OCI-LY7 (cell line): ENCODE results near the gene IL36B. TPM values are rescaled to one million over a fixed set of nuclear protein-coding genes. Genes with fewer than 3 reads are reported as not detected.

ENCODE experiments used
- BruUV-seq: library from RNA; stranded (reverse); fragments of 400-500 nt; replicated peaks from 2 replicates; lab custom pipeline; 2021; lab: Mats Ljungman, UMichigan
- CTCF ChIA-PET: fragments of 300-600 bp; sonication (Branson Sonifier 250); formaldehyde crosslinking; loops from one replicate; lab custom pipeline; 2022; ENCODE audit warnings: antibody characterized with exemption; ENCODE audit not compliant: unreplicated experiment; lab: Charles Lee
- POLR2A ChIA-PET: fragments of 300-600 bp; sonication (Branson Sonifier 250); formaldehyde crosslinking; loops from one replicate; lab custom pipeline; 2022; ENCODE audit warnings: antibody characterized with exemption; lab: Charles Lee
- DNase-seq: peaks from one replicate; pipeline ENCODE4 v3.0.0-alpha.2; 2015; ENCODE audit warnings: low spot score
- H2AFZ ChIP-seq: fragments of 200-600 bp; sonication (generic), shearing (Covaris generic); 2 replicates; pipeline ENCODE4 v1.6.1; 2014; ENCODE audit warnings: mild to moderate bottlenecking, antibody characterized with exemption, low read length, moderate library complexity
- H3K27ac ChIP-seq: fragments of 200-600 bp; sonication (generic); 2 replicates; pipeline ENCODE4 v1.5.1; 2014; ENCODE audit warnings: mixed run types, low read depth, mild to moderate bottlenecking, moderate library complexity, low read length, inconsistent platforms; ENCODE audit not compliant: poor library complexity, severe bottlenecking
- H3K36me3 ChIP-seq: fragments of 200-600 bp; sonication (generic); 2 replicates; pipeline ENCODE4 v1.6.1; 2014; ENCODE audit warnings: mild to moderate bottlenecking, antibody characterized with exemption, low read length, moderate library complexity, mixed read lengths; ENCODE audit not compliant: insufficient read depth
- H3K4me1 ChIP-seq: fragments of 200-600 bp; sonication (generic); 2 replicates; pipeline ENCODE4 v1.5.1; 2014; ENCODE audit warnings: mild to moderate bottlenecking, low read length; ENCODE audit not compliant: insufficient read depth, poor library complexity, severe bottlenecking
- H3K4me2 ChIP-seq: fragments of 200-600 bp; sonication (generic); 2 replicates; pipeline ENCODE4 v1.6.1; 2014; ENCODE audit warnings: mild to moderate bottlenecking, low read length
- H3K4me3 ChIP-seq: fragments of 200-600 bp; sonication (generic); 2 replicates; pipeline ENCODE4 v1.5.1; 2014; ENCODE audit warnings: mild to moderate bottlenecking, low read depth, low read length; ENCODE audit not compliant: poor library complexity, severe bottlenecking
- H3K79me2 ChIP-seq: fragments of 200-600 bp; sonication (generic); 2 replicates; pipeline ENCODE4 v1.6.1; 2016; ENCODE audit warnings: low read depth, mild to moderate bottlenecking, low read length, moderate library complexity, mixed read lengths; ENCODE audit not compliant: insufficient read depth
- H3K9me2 ChIP-seq: fragments of 200-600 bp; sonication (generic); 2 replicates; pipeline ENCODE4 v1.6.1; 2016; ENCODE audit warnings: mild to moderate bottlenecking, low read length, mixed read lengths; ENCODE audit not compliant: insufficient read depth
- H3K9me3 ChIP-seq: fragments of 200-600 bp; sonication (generic); 2 replicates; pipeline ENCODE4 v1.6.1; 2014; ENCODE audit warnings: mild to moderate bottlenecking, mixed run types, low read length, mixed read lengths
- H4K20me1 ChIP-seq: fragments of 200-600 bp; sonication (generic); 2 replicates; pipeline ENCODE4 v1.6.1; 2014; ENCODE audit warnings: mild to moderate bottlenecking, antibody characterized with exemption, low read length, moderate library complexity, mixed read lengths; ENCODE audit not compliant: insufficient read depth
- EZH2phosphoT487 ChIP-seq: fragments of 200-600 bp; sonication (generic); IDR thresholded peaks from 2 replicates; pipeline ENCODE4 v1.6.1; 2018; ENCODE audit warnings: low read depth, borderline replicate concordance, mild to moderate bottlenecking, mixed run types, antibody characterized with exemption, low read length, moderate library complexity, mixed read lengths
- intact Hi-C: fragments of 100-400 bp; cut with micrococcal nuclease; formaldehyde crosslinking; loops from one replicate; pipeline ENCODE4 v1.10.0; 2022; ENCODE audit not compliant: unreplicated experiment
- small RNA-seq: library from RNA; depleted of rRNA; stranded (forward); fragments of <200 nt; gene quantifications from one replicate; pipeline ENCODE3, GENCODE V24; 2014
- total RNA-seq, 2 experiments: library from RNA; depleted of rRNA in 1 of 2; stranded (reverse); fragments of >200 nt in 1 of 2; shearing (Covaris generic) in 1 of 2; gene quantifications; 2 replicates each; pipeline ENCODE4 v1.2.3, GENCODE V29; 2014 to 2022
- TF ChIP-seq, protein P1 (sequence below): fragments of 200-600 bp; sonication (generic); conservative IDR thresholded peaks from 2 replicates; pipeline ENCODE4 v1.5.1; 2014; ENCODE audit warnings: mild to moderate bottlenecking, antibody characterized with exemption, low read length, moderate library complexity, mixed read lengths

Gene IL36B
- total RNA-seq, 2 experiments from 2014 or later: not detected

DNA sequence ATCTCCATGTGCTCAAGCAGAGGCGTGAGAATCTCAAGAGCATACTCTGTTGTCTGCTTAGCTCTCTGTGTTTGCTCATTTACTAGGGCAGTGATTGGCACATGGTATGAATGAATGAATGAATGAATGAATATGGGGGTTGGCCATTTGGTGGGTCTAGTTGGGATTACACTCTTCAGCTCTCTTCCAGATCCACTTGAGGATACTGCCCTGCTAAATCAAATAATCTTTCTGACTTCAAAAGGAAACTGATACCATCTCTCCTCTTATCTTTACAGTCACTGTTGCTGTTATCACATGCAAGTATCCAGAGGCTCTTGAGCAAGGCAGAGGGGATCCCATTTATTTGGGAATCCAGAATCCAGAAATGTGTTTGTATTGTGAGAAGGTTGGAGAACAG is 72.9 kb downstream of the IL36B start:
- DNase-seq: no peak
- BruUV-seq: no TSS peak
- POLR2A ChIA-PET: no interaction called here
- Histone ChIP-seq H4K20me1 (no peaks in the 10 kb centered on the region), H3K4me2 (no peak overlapping the region), H3K9me3 (no peaks in the 10 kb centered on the region), H3K36me3 (no peaks in the 10 kb centered on the region), H3K4me1 (no peaks in the 10 kb centered on the region), H3K27ac (no peak overlapping the region), H2AFZ (no peak overlapping the region), H3K9me2 (no peaks in the 10 kb centered on the region), H3K79me2 (no peaks in the 10 kb centered on the region), H3K4me3 (no peak overlapping the region)
- TF ChIP-seq EZH2phosphoT487: no peak
- TF ChIP-seq, protein P1, sequence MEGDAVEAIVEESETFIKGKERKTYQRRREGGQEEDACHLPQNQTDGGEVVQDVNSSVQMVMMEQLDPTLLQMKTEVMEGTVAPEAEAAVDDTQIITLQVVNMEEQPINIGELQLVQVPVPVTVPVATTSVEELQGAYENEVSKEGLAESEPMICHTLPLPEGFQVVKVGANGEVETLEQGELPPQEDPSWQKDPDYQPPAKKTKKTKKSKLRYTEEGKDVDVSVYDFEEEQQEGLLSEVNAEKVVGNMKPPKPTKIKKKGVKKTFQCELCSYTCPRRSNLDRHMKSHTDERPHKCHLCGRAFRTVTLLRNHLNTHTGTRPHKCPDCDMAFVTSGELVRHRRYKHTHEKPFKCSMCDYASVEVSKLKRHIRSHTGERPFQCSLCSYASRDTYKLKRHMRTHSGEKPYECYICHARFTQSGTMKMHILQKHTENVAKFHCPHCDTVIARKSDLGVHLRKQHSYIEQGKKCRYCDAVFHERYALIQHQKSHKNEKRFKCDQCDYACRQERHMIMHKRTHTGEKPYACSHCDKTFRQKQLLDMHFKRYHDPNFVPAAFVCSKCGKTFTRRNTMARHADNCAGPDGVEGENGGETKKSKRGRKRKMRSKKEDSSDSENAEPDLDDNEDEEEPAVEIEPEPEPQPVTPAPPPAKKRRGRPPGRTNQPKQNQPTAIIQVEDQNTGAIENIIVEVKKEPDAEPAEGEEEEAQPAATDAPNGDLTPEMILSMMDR: no peak
- CTCF ChIA-PET: no interaction called here
- intact Hi-C loops: no loop called here

DNA sequence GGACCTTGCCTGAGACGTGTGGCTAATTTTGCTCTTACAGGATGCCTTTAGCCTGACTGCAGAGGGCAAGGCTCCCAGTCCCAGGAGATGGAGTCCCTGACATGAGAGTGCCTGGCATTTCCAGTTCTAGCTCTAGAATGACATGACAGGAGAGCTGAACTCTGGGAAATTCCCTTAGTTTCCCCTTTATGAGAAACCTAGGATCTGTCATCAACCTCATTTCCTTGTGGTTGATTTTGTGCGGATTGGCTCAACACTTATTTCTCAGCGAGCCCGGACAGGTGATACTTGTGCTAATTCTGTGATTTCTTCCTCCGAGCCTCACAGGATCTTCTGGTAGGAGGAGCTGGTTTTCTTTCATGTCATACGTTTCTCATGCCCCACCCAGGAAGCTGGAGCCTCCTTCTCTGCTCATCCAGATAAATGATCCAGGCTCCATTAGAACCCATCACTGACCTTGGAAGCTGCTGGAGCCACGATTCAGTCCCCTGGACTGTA is 75.1 kb downstream of the IL36B start, which contains the start of gene IL36G:
IL36G (plus strand) TSS at position 448 of the 498 bp plus-strand sequence. CDS start 633 bp downstream, outside the sequence.
- Histone ChIP-seq H3K36me3 (no peaks in the 10 kb centered on the region), H3K27ac (no peak within 1 kb of the TSS), H3K4me1 (no peaks in the 10 kb centered on the region), H2AFZ (no peak within 1 kb of the TSS), H3K9me2 (no peaks in the 10 kb centered on the region), H3K4me3 (no peak within 1 kb of the TSS), H3K9me3 (no peaks in the 10 kb centered on the region), H3K79me2 (no peaks in the 10 kb centered on the region), H3K4me2 (no peak within 1 kb of the TSS), H4K20me1 (no peaks in the 10 kb centered on the region)
- no TSS peak for BruUV-seq
- POLR2A ChIA-PET: interaction anchor here (0.6 kb wide), 1 partner anchor 1784 kb away, joined by 3 read pairs; no protein-coding TSS in a partner anchor
- CTCF ChIA-PET: no interaction called here
- intact Hi-C loops: no loop called here
- TF ChIP-seq, protein P1: no peak
- no peak for TF ChIP-seq EZH2phosphoT487
- no peak for DNase-seq

Small RNA genes lying within 50 kb of the gene (small RNA-seq; reads per million reads assigned to genes)
- gene HMGN2P23: not detected
- not detected for gene RNU6-1180P

Other genes starting within 250 kb of the IL36B start
- not detected in 2 replicates for gene IL1B, start 216.1 kb downstream of the IL36B start, total RNA-seq (2014; rRNA removed; shearing (Covaris generic))
- gene IL1B, start 216.1 kb downstream of the IL36B start, total RNA-seq (2022): not detected in 2 replicates
- not detected in 2 replicates for gene IL37, start 141.7 kb downstream of the IL36B start, total RNA-seq (2014; rRNA removed; shearing (Covaris generic))
- gene IL37, start 141.7 kb downstream of the IL36B start, total RNA-seq (2022): 0.63 TPM in 1 of 2 replicates, not detected in the other
- gene IL36G, start 74.9 kb downstream of the IL36B start, total RNA-seq (2014; rRNA removed; shearing (Covaris generic)): not detected in 2 replicates
- gene IL36G, start 74.9 kb downstream of the IL36B start, total RNA-seq (2022): not detected in 2 replicates
- gene IL36A, start 47.4 kb downstream of the IL36B start, total RNA-seq (2014; rRNA removed; shearing (Covaris generic)): not detected in 2 replicates
- gene IL36A, start 47.4 kb downstream of the IL36B start, total RNA-seq (2022): not detected in 2 replicates
- gene IL36RN, start 6.3 kb upstream of the IL36B start, total RNA-seq (2014; rRNA removed; shearing (Covaris generic)): not detected in 2 replicates
- not detected in 2 replicates for gene IL36RN, start 6.3 kb upstream of the IL36B start, total RNA-seq (2022)
- gene IL1F10, start 15.1 kb upstream of the IL36B start, total RNA-seq (2014; rRNA removed; shearing (Covaris generic)): not detected in 2 replicates
- gene IL1F10, start 15.1 kb upstream of the IL36B start, total RNA-seq (2022): not detected in 2 replicates
- not detected in 2 replicates for gene IL1RN, start 74.7 kb upstream of the IL36B start, total RNA-seq (2014; rRNA removed; shearing (Covaris generic))
- not detected in 2 replicates for gene IL1RN, start 74.7 kb upstream of the IL36B start, total RNA-seq (2022)
- 78.2 and 99.6 TPM in 2 replicates for gene PSD4, start 121.1 kb upstream of the IL36B start, total RNA-seq (2014; rRNA removed; shearing (Covaris generic))
- 100 and 111 TPM in 2 replicates for gene PSD4, start 121.1 kb upstream of the IL36B start, total RNA-seq (2022)
- gene PAX8, start 226.1 kb upstream of the IL36B start, total RNA-seq (2014; rRNA removed; shearing (Covaris generic)): 0.90 and 2.6 TPM in 2 replicates
- 1.6 and 3.6 TPM in 2 replicates for gene PAX8, start 226.1 kb upstream of the IL36B start, total RNA-seq (2022)